Lower leg skin (tissue), 4 donors: ENCODE results near the gene CSTF1. TPM values are rescaled to one million over a fixed set of nuclear protein-coding genes. Genes with fewer than 3 reads are reported as not detected.

Source experiments
- DNase-seq, 2 donors: peaks; one replicate each; pipeline ENCODE4 v3.0.0-alpha.2; 2019; ENCODE audit warnings: low spot score in 2 of 2
- H3K4me3 ChIP-seq: fragments of 200-600 bp; sonication (generic); 2 replicates; pipeline ENCODE4 v1.5.1; 2017; ENCODE audit warnings: mild to moderate bottlenecking, low read depth; ENCODE audit not compliant: poor library complexity, severe bottlenecking
- CTCF ChIP-seq, 3 donors: fragments of 450-650 bp; IDR thresholded peaks; one replicate each; pipeline ENCODE4 v1.5.1; 2016; ENCODE audit warnings: antibody characterized with exemption in 3 of 3, mild to moderate bottlenecking in 3 of 3, moderate library complexity in 2 of 3
- POLR2A ChIP-seq, 2 donors: fragments of 450-650 bp; IDR thresholded peaks; one replicate each; pipeline ENCODE4 v1.6.1; 2016 to 2017; ENCODE audit warnings: antibody characterized with exemption in 2 of 2, mild to moderate bottlenecking in 1 of 2, moderate library complexity in 1 of 2
- WGBS, 2 donors: methylation state at CpG; one replicate each; pipeline ENCODE4 v1.1.5; 2018; 5-methylcytosine and 5-hydroxymethylcytosine counted together
- intact Hi-C: fragments of 100-400 bp; cut with DNase I; formaldehyde crosslinking; loops from one replicate; pipeline ENCODE4 v1.15.0; 2023; ENCODE audit warnings: low total_unique reads
- total RNA-seq, 4 donors: library from RNA; depleted of rRNA; stranded (reverse); fragments of >200 nt; gene quantifications; one replicate each; pipeline ENCODE4 v1.1.0, GENCODE V29; 2016

Gene CSTF1
- total RNA-seq, 4 donors from 2014 or later = 29.5 to 41.4 (median 31.6) TPM

GRCh38 chr20:56422824-56423189 lies 30.4 kb downstream of the CSTF1 start:
- no peak for TF ChIP-seq CTCF (IDR thresholded peaks at IDR 0.05)
- TF ChIP-seq POLR2A (IDR thresholded peaks at IDR 0.05) = no peak
- 51 to 57% methylated on average over 4 of the region's 4 CpGs for WGBS, 2 donors
- no peak overlapping the region for H3K4me3 ChIP-seq

GRCh38 chr20:56423211-56423610 lies 30.8 kb downstream of the CSTF1 start:
- intact Hi-C loops = no loop called here
- no peak for DNase-seq
- no peak overlapping the region for H3K4me3 ChIP-seq
- TF ChIP-seq POLR2A (IDR thresholded peaks at IDR 0.05) = no peak
- no peak for TF ChIP-seq CTCF (IDR thresholded peaks at IDR 0.05)
- WGBS, 2 donors = 97% methylated on average over 1 of the region's 1 CpG

More at GRCh38 chr20:56422824-56423189, 30.4 kb downstream of the CSTF1 start:
- intact Hi-C loops = no loop called here
- DNase-seq = peak in 1 of 2 donors; percentile 10

GRCh38 chr20:56423886-56424285 lies 31.4 kb downstream of the CSTF1 start:
- TF ChIP-seq CTCF (IDR thresholded peaks at IDR 0.05) (no peak), POLR2A (IDR thresholded peaks at IDR 0.05) (no peak)
- WGBS, 2 donors = 64 to 71% methylated on average over 1 of the region's 1 CpG
- intact Hi-C loops = no loop called here
- no peak for DNase-seq
- no peak overlapping the region for H3K4me3 ChIP-seq

- no peak overlapping the region for H3K4me3 ChIP-seq
- DNase-seq = peak in 1 of 2 donors; percentile 21
- WGBS, 2 donors = 93 to 100% methylated on average over 1 of the region's 1 CpG
- intact Hi-C loops = no loop called here
- TF ChIP-seq CTCF (IDR thresholded peaks at IDR 0.05) (no peak), POLR2A (IDR thresholded peaks at IDR 0.05) (no peak)
These were observed 32.5 kb downstream of the CSTF1 start for GRCh38 chr20:56424931-56425330.

- intact Hi-C loops = no loop called here
- no peak overlapping the region for H3K4me3 ChIP-seq
- TF ChIP-seq POLR2A (IDR thresholded peaks at IDR 0.05) = no peak
- TF ChIP-seq CTCF (IDR thresholded peaks at IDR 0.05) = no peak
- WGBS, 2 donors = 91 to 92% methylated on average over 9 of the region's 9 CpGs
- DNase-seq = no peak
These were observed 33.6 kb downstream of the CSTF1 start for GRCh38 chr20:56426026-56426425.

- intact Hi-C loops = no loop called here
- DNase-seq = peak in 1 of 2 donors; percentile 3
- TF ChIP-seq POLR2A (IDR thresholded peaks at IDR 0.05) (no peak), CTCF (IDR thresholded peaks at IDR 0.05) (no peak)
- no peak overlapping the region for H3K4me3 ChIP-seq
These were observed 34.5 kb downstream of the CSTF1 start for GRCh38 chr20:56426926-56427325.
